Naive B cell (primary cell): ENCODE results near the gene CACHD1. TPM values are rescaled to one million over a fixed set of nuclear protein-coding genes. Genes with fewer than 3 reads are reported as not detected.

Source experiments
- ATAC-seq, 2 donors: fragments of 150-1000 bp; cut with Tn5 transposase; 2 replicates each; pipeline ENCODE4 v1.10.0; 2021; ENCODE audit warnings: low read depth in 2 of 2, mild to moderate bottlenecking in 2 of 2, moderate library complexity in 2 of 2
- DNase-seq: peaks from one replicate; pipeline ENCODE4 v3.0.0; 2022
- H3K27ac Mint-ChIP-seq, 6 donors: one replicate each; pipeline ENCODE4 v1.8.0; 2020 to 2022; ENCODE audit warnings: mild to moderate bottlenecking in 6 of 6, mixed read lengths in 6 of 6, moderate library complexity in 5 of 6, inconsistent platforms in 2 of 6
- H3K27me3 Mint-ChIP-seq, 3 donors: one replicate each; pipeline ENCODE4 v1.8.0; 2021 to 2022; ENCODE audit warnings: mixed read lengths in 3 of 3, mild to moderate bottlenecking in 1 of 3
- H3K36me3 Mint-ChIP-seq, 2 donors: one replicate each; pipeline ENCODE4 v1.8.0; 2020 to 2022; ENCODE audit warnings: mixed read lengths in 2 of 2, inconsistent platforms in 1 of 2, mild to moderate bottlenecking in 1 of 2
- H3K4me1 Mint-ChIP-seq, 3 donors: one replicate each; pipeline ENCODE4 v1.8.0; 2020 to 2022; ENCODE audit warnings: mixed read lengths in 3 of 3, inconsistent platforms in 1 of 3, mild to moderate bottlenecking in 1 of 3, moderate library complexity in 1 of 3
- H3K4me3 Mint-ChIP-seq, 8 donors: one replicate each; pipeline ENCODE4 v1.8.0; 2020 to 2022; ENCODE audit warnings: mild to moderate bottlenecking in 8 of 8, mixed read lengths in 8 of 8, moderate library complexity in 8 of 8, inconsistent platforms in 2 of 8
- H3K9me3 Mint-ChIP-seq, 7 donors: one replicate each; pipeline ENCODE4 v1.8.0; 2020 to 2022; ENCODE audit warnings: mixed read lengths in 7 of 7, mild to moderate bottlenecking in 5 of 7, inconsistent platforms in 2 of 7, moderate library complexity in 1 of 7
- polyA plus RNA-seq, 6 donors: library from polyadenylated mRNA; unstranded; fragments of 300-500 nt; fragmentation: Illumina TruSeq; gene quantifications; one replicate each; pipeline ENCODE4 v1.2.3, GENCODE V29; 2021; ENCODE audit warnings: low read depth in 6 of 6

The CACHD1 gene
- polyA plus RNA-seq, 6 donors from 2014 or later = not detected

DNA sequence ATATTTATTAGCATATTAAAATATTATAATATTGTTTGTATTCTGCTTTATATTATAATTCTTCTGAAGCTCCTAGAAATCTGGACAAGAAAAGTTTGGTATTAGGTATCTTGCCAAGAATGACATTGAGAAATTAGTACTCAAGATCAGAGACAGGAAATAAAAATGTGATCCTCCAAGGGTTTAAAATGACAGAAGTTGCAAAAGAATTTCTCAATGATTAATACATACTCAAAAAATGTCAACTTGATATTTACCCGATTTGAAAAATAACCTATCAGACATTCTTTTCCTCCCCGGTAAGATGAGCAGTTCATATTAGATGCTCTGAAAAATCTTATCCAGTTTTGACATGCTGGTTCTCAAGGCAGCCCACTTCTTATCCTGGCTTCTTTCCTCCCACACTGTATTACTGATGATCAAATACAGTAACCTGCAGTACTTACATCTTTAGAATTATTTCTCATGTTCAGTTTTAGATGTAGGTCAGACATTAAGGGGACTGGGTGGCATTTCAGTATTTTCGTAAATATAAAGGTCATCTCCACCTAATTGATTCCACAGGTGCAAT is 55.3 kb downstream of the CACHD1 start:
- Mint-ChIP-seq H3K27ac (no peak overlapping the region), H3K36me3 (no peaks in the 10 kb centered on the region), H3K4me1 (no peaks in the 10 kb centered on the region), H3K4me3 (no peak overlapping the region), H3K9me3 (no peaks in the 10 kb centered on the region), H3K27me3 (peaks cover 0 to 18% (median 0%) of the 10 kb centered on the region in 3 donors)
- DNase-seq = no peak
- ATAC-seq = no peak

DNA sequence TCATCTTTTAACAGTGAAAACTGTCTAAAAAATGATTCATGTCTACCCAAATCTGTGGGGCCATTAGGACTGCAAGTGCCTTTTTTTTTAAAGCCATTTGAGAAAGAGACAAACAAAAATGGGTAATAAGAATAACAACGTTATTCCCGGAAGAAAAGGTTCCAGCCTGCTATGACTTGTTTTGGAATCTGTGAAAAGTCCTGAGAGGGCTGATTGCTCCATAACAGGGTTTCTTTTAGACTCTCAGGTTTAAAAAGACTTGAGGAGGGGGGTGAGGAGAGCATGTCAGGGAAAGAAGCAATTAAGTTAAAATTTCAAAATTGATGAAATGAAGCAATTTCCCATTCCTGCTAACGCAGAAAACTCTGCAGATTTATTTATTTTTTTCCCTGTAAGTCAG is 56.4 kb downstream of the CACHD1 start:
- Mint-ChIP-seq H3K27ac (no peak overlapping the region), H3K4me3 (no peak overlapping the region), H3K9me3 (no peaks in the 10 kb centered on the region), H3K27me3 (peaks cover 0 to 18% (median 0%) of the 10 kb centered on the region in 3 donors), H3K4me1 (no peaks in the 10 kb centered on the region), H3K36me3 (no peaks in the 10 kb centered on the region)
- DNase-seq (no peak), ATAC-seq (no peak)

DNA sequence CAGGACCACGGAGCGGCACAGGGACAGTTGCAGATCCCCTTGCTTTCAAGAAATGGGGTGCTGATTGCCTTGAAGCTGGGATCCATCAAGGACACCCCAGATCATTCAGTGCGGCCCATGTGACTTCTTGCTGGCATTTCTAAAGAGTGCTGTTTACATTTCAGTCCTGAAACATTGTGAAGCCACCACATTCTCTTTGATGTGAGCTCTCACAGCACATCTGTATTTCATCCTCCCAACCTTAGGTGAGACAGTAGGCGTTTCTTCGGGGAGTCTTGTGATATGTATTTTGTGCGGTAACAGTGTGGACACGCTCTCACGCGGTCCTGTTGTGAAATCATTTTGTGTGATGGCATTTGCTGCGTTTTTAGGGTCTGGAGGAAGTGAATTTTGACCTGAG is 57.2 kb downstream of the CACHD1 start:
- Mint-ChIP-seq H3K27me3 (peaks cover 0 to 18% (median 0%) of the 10 kb centered on the region in 3 donors), H3K4me1 (no peaks in the 10 kb centered on the region), H3K4me3 (no peak overlapping the region), H3K27ac (no peak overlapping the region), H3K9me3 (no peaks in the 10 kb centered on the region), H3K36me3 (no peaks in the 10 kb centered on the region)
- ATAC-seq (no peak), DNase-seq (no peak)

DNA sequence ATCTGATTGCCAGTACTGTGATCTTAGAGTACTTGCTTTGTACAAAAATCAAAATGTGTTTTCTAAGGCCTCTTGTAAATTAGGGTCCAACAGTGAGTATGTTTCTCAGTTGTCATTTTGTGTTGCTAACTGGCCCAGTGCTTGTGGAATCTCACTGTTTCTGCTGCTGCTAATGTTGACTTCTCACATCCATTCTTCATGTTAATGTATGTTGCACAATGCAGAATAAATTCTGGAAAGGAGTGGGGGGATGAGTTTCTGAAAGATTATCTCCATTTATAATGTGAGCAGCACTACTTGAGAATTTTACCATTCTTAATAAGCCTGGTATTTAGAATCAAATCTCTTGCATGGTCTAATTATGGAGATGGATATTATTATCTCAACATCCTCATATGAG is 57.9 kb downstream of the CACHD1 start:
- Mint-ChIP-seq H3K4me3 (no peak overlapping the region), H3K27ac (no peak overlapping the region), H3K36me3 (no peaks in the 10 kb centered on the region), H3K27me3 (peaks cover 0 to 17% (median 0%) of the 10 kb centered on the region in 3 donors), H3K4me1 (no peaks in the 10 kb centered on the region), H3K9me3 (no peaks in the 10 kb centered on the region)
- ATAC-seq (no peak), DNase-seq (no peak)

DNA sequence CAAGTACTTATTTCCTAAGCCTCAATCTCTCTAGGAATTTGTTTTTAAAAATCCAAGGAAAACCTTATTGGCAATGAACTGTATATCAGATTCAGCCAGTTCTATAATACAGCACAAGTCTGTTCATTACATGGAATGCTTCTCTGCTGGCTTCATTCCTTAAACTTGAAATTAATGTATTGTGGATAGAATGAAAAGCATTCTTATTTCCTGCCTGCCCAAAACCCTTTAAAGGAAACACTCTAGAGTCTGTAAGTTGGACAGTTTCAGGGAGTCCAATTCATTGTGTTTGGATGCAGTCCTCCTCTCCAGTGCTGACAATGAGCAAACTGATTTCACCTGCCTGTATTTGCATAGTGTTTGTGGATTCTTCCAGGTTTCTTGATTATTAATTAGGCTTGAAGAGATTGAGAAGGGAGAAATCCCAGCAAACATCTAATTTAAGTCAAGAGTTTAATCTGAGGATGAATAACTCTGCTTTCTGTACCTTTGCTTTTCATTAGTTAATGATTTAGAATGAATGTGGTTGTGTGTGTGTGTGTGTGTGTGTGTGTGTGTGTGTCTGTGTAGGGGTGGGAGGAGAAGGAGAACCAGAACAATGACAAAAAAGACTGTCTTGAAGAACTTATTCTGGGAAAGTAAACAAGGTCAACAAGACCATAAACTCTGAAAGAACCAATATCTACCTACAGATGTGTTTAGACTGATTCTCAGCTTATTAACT is 61.2 kb downstream of the CACHD1 start:
- H3K27ac Mint-ChIP-seq = no peak overlapping the region
- H3K27me3 Mint-ChIP-seq = peaks cover 0 to 10% (median 0%) of the 10 kb centered on the region in 3 donors
- no peak overlapping the region for H3K4me3 Mint-ChIP-seq
- no peaks in the 10 kb centered on the region for H3K4me1 Mint-ChIP-seq
- H3K9me3 Mint-ChIP-seq = peaks cover 0 to 3% (median 0%) of the 10 kb centered on the region in 7 donors
- ATAC-seq (no peak), DNase-seq (no peak)
- no peaks in the 10 kb centered on the region for H3K36me3 Mint-ChIP-seq

DNA sequence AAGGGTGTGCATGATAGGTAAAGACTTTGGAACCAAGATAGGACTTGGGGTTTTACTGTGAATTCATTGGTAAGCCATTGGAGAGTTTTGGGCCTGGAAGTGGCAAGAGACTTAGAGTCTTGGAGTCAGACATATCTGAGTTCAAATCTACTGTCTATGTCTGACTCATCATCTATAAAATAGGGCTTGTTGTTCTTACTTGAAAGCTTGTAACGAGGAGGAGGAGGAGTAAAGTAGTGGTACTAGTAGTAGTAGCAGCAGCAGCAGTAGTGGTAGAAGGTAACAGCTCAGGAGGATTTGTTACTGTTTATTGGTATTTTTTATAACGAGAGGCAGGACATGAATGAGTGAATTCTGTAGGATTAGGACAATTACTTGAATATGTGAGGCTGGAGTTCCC is 62.7 kb downstream of the CACHD1 start:
- no peak overlapping the region for H3K4me3 Mint-ChIP-seq
- H3K4me1 Mint-ChIP-seq = no peaks in the 10 kb centered on the region
- DNase-seq (no peak), ATAC-seq (no peak)
- H3K27me3 Mint-ChIP-seq = no peaks in the 10 kb centered on the region
- no peak overlapping the region for H3K27ac Mint-ChIP-seq
- H3K36me3 Mint-ChIP-seq = no peaks in the 10 kb centered on the region
- peaks cover 0 to 3% (median 0%) of the 10 kb centered on the region in 7 donors for H3K9me3 Mint-ChIP-seq

DNA sequence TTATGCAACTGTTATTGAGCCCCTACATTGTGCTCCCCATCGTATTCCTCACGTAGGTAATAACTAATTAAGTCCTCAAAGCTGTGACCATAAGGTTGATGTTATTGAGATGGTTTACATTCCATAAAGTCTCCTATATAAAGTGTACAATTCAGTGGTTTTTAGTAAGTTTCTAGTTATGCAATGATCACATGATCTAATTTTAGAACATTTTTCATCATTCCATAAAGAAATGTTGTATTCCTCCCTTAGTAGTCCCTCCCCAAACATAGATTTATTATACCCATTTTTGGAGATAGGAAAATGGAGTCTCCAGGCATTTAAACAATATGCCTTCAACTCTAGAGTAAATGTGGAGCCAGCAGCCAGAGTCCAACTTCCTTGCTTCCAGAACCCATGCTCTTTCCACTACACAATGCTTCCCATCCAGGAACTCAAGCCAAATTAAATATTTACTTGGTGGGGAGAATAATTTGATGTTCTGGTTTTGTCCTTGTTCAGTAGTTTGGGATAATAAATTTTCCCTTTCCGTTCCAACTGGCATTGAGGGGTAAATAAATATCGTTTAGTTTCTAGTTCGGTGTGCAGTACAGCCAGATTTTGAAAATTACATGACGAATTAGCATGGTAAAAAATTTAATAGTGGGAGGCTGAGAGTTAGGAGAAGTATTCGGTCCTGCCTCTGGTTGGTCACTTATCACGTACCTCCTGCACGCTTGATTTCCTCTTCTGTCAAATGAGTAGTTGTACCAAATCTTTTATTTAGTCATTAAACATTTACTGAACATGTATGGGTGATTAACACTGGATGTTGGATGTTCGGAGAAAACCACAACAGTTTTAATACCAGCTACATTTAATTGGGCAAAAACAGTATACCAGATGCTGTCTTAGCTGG is 66.3 kb downstream of the CACHD1 start:
- Mint-ChIP-seq H3K4me3 (no peak overlapping the region), H3K27me3 (peaks cover 0 to 6% (median 0%) of the 10 kb centered on the region in 3 donors), H3K9me3 (peaks cover 0 to 3% (median 0%) of the 10 kb centered on the region in 7 donors), H3K36me3 (no peaks in the 10 kb centered on the region), H3K27ac (peak overlapping the region in 1 of 6 donors; percentile 25), H3K4me1 (peaks cover 0 to 5% (median 0%) of the 10 kb centered on the region in 3 donors)
- ATAC-seq (no peak), DNase-seq (no peak)

DNA sequence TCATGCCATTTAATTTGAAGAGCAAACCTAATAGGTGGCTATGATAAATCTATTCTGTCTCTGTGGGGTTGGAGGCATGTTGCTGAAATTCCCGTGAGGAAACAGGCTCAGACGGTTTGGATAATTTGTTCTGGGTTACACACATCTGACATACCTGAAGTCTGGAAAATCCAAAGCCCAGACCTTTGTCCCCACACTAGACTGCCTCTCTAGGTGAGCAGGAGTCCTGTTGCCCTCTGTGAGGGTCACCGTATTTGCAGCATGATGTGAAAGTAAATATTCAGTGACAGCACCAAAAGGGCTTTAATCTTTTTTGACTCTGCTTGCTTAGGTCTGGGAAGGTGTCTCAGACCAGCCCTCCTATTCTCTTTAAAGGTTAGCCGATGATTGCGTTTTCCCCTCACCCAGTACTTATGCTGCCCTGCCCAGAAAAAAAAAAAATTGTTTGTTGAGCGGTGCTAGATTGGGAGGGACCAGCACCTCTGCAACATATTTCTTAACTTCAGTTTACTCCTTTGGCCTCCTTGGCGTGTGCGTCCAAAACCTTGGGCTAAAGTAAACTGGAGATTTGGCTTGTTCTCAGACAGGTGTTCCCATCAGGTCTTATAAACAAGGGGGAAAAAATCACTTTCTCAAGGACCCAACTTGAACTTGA is 67.0 kb downstream of the CACHD1 start:
- peaks cover 0 to 3% (median 0%) of the 10 kb centered on the region in 7 donors for H3K9me3 Mint-ChIP-seq
- H3K4me1 Mint-ChIP-seq = peaks cover 0 to 5% (median 0%) of the 10 kb centered on the region in 3 donors
- DNase-seq (no peak), ATAC-seq (no peak)
- peaks cover 0 to 6% (median 0%) of the 10 kb centered on the region in 3 donors for H3K27me3 Mint-ChIP-seq
- no peak overlapping the region for H3K27ac Mint-ChIP-seq
- no peaks in the 10 kb centered on the region for H3K36me3 Mint-ChIP-seq
- no peak overlapping the region for H3K4me3 Mint-ChIP-seq

DNA sequence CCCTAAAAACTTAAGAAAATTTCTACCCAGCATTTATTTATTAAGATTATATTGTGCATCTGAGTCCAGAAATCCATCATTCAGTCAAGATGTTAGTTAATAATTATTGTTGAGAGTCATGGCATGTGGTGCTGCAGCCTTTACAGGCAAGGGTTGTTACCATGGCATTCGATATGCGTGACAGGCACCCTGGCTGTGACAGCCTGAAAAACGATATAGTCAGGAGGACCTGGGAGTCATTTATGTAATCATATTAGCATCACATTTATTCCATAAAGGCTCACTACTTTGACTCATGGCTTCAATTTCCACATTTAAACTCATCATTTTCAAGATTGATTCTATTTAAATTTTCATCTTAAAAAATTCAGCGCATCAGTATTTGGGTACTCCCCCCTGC is 68.0 kb downstream of the CACHD1 start:
- ATAC-seq (no peak), DNase-seq (no peak)
- Mint-ChIP-seq H3K27me3 (peaks cover 0 to 6% (median 0%) of the 10 kb centered on the region in 3 donors), H3K4me3 (no peak overlapping the region), H3K4me1 (peaks cover 0 to 5% (median 0%) of the 10 kb centered on the region in 3 donors), H3K27ac (no peak overlapping the region), H3K36me3 (no peaks in the 10 kb centered on the region), H3K9me3 (peaks cover 0 to 3% (median 0%) of the 10 kb centered on the region in 7 donors)

DNA sequence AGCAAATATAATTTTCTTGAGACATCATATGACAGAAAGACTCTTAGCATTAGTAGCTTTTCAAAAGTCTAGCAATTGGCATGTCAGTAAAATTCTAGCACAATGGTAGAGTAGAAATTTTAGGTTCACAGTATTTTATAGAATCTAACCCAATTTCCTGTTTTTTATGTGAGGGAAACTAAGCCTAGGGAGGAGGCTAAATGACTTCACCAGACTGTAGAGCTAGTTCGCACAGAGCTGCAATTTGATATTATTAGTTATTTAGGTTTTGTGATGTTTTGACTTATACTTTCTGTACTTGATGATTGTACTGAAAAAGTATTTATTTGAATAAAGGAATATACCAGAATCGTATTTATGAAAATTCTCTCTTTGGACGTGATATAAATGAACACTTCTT is 68.5 kb downstream of the CACHD1 start:
- Mint-ChIP-seq H3K4me3 (no peak overlapping the region), H3K9me3 (peaks cover 0 to 3% (median 0%) of the 10 kb centered on the region in 7 donors), H3K4me1 (peaks cover 0 to 5% (median 0%) of the 10 kb centered on the region in 3 donors), H3K27ac (no peak overlapping the region), H3K36me3 (no peaks in the 10 kb centered on the region), H3K27me3 (peaks cover 0 to 6% (median 0%) of the 10 kb centered on the region in 3 donors)
- no peak for DNase-seq
- no peak for ATAC-seq

DNA sequence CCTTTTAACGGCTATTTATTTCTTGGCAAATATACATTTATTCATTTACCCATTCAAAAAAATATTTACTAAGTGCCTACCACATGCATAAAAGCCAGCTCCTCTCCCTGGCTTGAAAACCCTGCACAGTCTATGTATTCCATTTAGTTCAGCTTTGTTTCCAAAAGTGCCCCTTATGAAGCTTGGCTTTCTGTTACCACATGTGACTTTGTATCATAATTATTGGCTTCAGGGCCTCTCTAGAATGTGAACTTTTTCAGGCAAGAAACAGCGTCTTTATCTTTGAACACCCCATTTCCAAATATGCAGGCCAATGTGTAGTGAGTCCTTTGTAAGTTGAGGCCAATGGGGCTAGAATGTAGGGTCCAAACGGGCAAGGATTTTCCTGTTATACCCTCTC is 69.4 kb downstream of the CACHD1 start:
- DNase-seq (no peak), ATAC-seq (no peak)
- peaks cover 0 to 3% (median 0%) of the 10 kb centered on the region in 7 donors for H3K9me3 Mint-ChIP-seq
- no peak overlapping the region for H3K4me3 Mint-ChIP-seq
- H3K36me3 Mint-ChIP-seq = no peaks in the 10 kb centered on the region
- peaks cover 0 to 6% (median 0%) of the 10 kb centered on the region in 3 donors for H3K27me3 Mint-ChIP-seq
- peaks cover 0 to 5% (median 0%) of the 10 kb centered on the region in 3 donors for H3K4me1 Mint-ChIP-seq
- no peak overlapping the region for H3K27ac Mint-ChIP-seq

DNA sequence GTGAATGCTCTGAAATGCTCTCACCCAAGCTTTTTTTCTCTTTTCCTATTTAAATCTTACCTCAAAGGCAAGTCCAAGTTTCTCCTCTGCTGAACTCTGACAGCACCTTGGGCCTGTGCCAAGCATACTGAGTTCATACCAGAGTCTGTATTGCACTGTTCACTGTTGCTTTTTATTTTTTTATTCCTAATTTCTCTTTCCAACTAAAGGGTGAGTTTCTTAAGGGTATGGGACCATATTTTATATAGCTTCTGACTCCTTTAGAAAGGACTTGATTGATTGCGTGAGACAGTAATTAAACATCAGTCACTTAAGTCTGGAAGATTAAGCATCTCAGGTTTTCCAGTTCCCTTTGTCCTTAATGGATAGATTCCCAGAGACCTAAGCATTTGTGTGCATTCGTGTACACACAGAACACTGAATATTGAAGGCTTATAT is 69.9 kb downstream of the CACHD1 start:
- H3K27me3 Mint-ChIP-seq = peaks cover 0 to 6% (median 0%) of the 10 kb centered on the region in 3 donors
- no peak overlapping the region for H3K27ac Mint-ChIP-seq
- H3K9me3 Mint-ChIP-seq = peaks cover 0 to 3% (median 0%) of the 10 kb centered on the region in 7 donors
- H3K36me3 Mint-ChIP-seq = no peaks in the 10 kb centered on the region
- ATAC-seq (no peak), DNase-seq (no peak)
- H3K4me1 Mint-ChIP-seq = peaks cover 0 to 5% (median 0%) of the 10 kb centered on the region in 3 donors
- H3K4me3 Mint-ChIP-seq = no peak overlapping the region

DNA sequence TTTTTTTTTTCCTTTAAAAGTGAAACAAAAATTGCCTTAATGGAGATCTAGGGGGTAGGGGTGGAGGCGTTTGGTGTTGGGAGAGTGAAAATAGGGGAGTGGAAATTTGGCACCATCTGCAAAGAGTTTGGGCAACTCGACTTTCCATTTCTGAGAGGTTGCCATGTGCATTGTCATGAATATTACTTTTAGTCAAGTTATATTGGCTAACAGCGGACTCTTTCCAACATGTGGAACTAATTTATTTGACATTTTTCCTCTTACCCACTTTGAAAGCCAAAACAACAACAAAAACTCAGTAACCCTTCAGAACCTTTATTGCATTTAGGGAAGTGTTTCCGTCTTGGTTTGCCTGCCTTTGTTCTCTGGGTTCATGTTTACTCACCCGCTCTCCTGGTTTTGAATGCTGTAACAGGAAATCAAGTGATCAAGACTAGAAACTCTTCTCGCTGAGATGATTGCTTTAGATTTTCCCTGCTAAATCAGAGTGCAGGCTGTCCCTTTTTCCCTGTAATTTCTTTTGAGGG is 70.4 kb downstream of the CACHD1 start:
- Mint-ChIP-seq H3K9me3 (peaks cover 0 to 3% (median 0%) of the 10 kb centered on the region in 7 donors), H3K4me3 (no peak overlapping the region), H3K27me3 (peaks cover 0 to 6% (median 0%) of the 10 kb centered on the region in 3 donors), H3K36me3 (no peaks in the 10 kb centered on the region), H3K27ac (no peak overlapping the region), H3K4me1 (peaks cover 0 to 5% (median 0%) of the 10 kb centered on the region in 3 donors)
- no peak for ATAC-seq
- DNase-seq = no peak
